Measurements from ENCODE around the gene PEAR1. TPM values are rescaled to one million over a fixed set of nuclear protein-coding genes. Genes with fewer than 3 reads are reported as not detected.

The PEAR1 gene
- total RNA-seq, 1 experiment from 2014 or later = 10.8 TPM

GRCh38 chr1:156844638-156845037 lies 48.9 kb upstream of the PEAR1 start:
- ATAC-seq = no peak
- POLR2A ChIA-PET = no interaction called here
- Histone ChIP-seq H3K9ac (ENCODE audit: low read length) (no peak overlapping the region), H2AFZ (ENCODE audit: low read depth, low read length, poor library complexity, severe bottlenecking) (no peak overlapping the region), H3K27ac (ENCODE audit: low read depth, low read length) (no peak overlapping the region), H3K4me2 (ENCODE audit: low read length) (no peak overlapping the region), H3K4me1 (ENCODE audit: control insufficient read depth in 1 of 2, insufficient read depth in 2 of 2, low read length in 2 of 2) (no peaks in the 10 kb centered on the region), H3K9me3 (ENCODE audit: control insufficient read depth in 1 of 2, insufficient read depth in 1 of 2, low read depth in 1 of 2, low read length in 2 of 2) (no peaks in the 10 kb centered on the region), H4K20me1 (ENCODE audit: insufficient read depth) (no peaks in the 10 kb centered on the region), H3K9me2 (ENCODE audit: insufficient read depth) (no peaks in the 10 kb centered on the region), H3K36me3 (ENCODE audit: control insufficient read depth in 1 of 2, insufficient read depth in 2 of 2, low read length in 2 of 2) (no peaks in the 10 kb centered on the region), H3K4me3 (replicated peaks in 1 of 2; ENCODE audit: low read depth in 1 of 2, low read length in 2 of 2) (no peak overlapping the region), H3K79me2 (ENCODE audit: insufficient read depth, low read length) (no peaks in the 10 kb centered on the region), H3K27me3 (ENCODE audit: insufficient read depth, low read length) (no peaks in the 10 kb centered on the region)
- no peak for DNase-seq (ENCODE audit: low read depth, low spot score)
- TF ChIP-seq TCF7L2 (IDR thresholded peaks at IDR 0.05; ENCODE audit: borderline replicate concordance, extremely low read depth, insufficient read depth, insufficient read length) = no peak
- no peak for TF ChIP-seq POLR2AphosphoS5 (IDR thresholded peaks at IDR 0.05; ENCODE audit: low read depth, low read length)
- TF ChIP-seq YY1 (IDR thresholded peaks at IDR 0.05; ENCODE audit: extremely low read depth, insufficient replicate concordance, low read depth, low read length) = no peak
- no peak for TF ChIP-seq ZNF274 (IDR thresholded peaks at IDR 0.05; ENCODE audit: low read depth, low read length)
- TF ChIP-seq CBX3 (IDR thresholded peaks at IDR 0.05; ENCODE audit: low read depth) = no peak
- TF ChIP-seq SP1 (IDR thresholded peaks at IDR 0.05; ENCODE audit: low read depth) = no peak
- TF ChIP-seq JUND (IDR thresholded peaks at IDR 0.05) = no peak
- TF ChIP-seq RAD21 (IDR thresholded peaks at IDR 0.05; ENCODE audit: low read depth) = no peak
- TF ChIP-seq SRF (IDR thresholded peaks at IDR 0.05; ENCODE audit: low read depth) = no peak
- TF ChIP-seq ELF1 (IDR thresholded peaks at IDR 0.05; ENCODE audit: borderline replicate concordance, low read depth) = no peak
- TF ChIP-seq MAX (IDR thresholded peaks at IDR 0.05) = no peak
- no peak for TF ChIP-seq FOSL1 (IDR thresholded peaks at IDR 0.05; ENCODE audit: low read depth)
- TF ChIP-seq ZBTB33 (IDR thresholded peaks at IDR 0.05; ENCODE audit: extremely low read depth, insufficient replicate concordance, low read length) = no peak
- TF ChIP-seq ZFX (IDR thresholded peaks at IDR 0.05) = no peak
- no peak for TF ChIP-seq CEBPB (IDR thresholded peaks at IDR 0.05; ENCODE audit: low read depth)
- no peak for TF ChIP-seq EGR1 (IDR thresholded peaks at IDR 0.05; ENCODE audit: low read depth)
- no peak for TF ChIP-seq POLR2A (IDR thresholded peaks at IDR 0.05; ENCODE audit: borderline replicate concordance, extremely low read depth, insufficient read depth, insufficient read length)
- no peak for TF ChIP-seq EZH2phosphoT487 (IDR thresholded peaks at IDR 0.05; ENCODE audit: borderline replicate concordance)
- TF ChIP-seq SIN3A (IDR thresholded peaks at IDR 0.05; ENCODE audit: low read depth) = no peak
- no TSS peak for BruUV-seq (replicated peaks)
- intact Hi-C loops (cut with micrococcal nuclease) = no loop called here
- CTCF ChIA-PET = no interaction called here
- RAD21 ChIA-PET (ENCODE audit: low non-redundant PET in 1 of 2, low total read pairs in 2 of 2, uncharacterized antibody in 2 of 2, unreplicated experiment in 2 of 2) = no interaction called here
